ENCODE results near the gene TBC1D2. TPM values are rescaled to one million over a fixed set of nuclear protein-coding genes. Genes with fewer than 3 reads are reported as not detected.

The TBC1D2 gene
- total RNA-seq, 4 donors from 2014 or later, result 42.4 to 57.4 (median 49.0) TPM

- TF ChIP-seq EP300 (IDR thresholded peaks at IDR 0.05) (no peak), POLR2A (IDR thresholded peaks at IDR 0.05) (no peak), POLR2AphosphoS5 (IDR thresholded peaks at IDR 0.05) (no peak)
- TF ChIP-seq, protein P1, sequence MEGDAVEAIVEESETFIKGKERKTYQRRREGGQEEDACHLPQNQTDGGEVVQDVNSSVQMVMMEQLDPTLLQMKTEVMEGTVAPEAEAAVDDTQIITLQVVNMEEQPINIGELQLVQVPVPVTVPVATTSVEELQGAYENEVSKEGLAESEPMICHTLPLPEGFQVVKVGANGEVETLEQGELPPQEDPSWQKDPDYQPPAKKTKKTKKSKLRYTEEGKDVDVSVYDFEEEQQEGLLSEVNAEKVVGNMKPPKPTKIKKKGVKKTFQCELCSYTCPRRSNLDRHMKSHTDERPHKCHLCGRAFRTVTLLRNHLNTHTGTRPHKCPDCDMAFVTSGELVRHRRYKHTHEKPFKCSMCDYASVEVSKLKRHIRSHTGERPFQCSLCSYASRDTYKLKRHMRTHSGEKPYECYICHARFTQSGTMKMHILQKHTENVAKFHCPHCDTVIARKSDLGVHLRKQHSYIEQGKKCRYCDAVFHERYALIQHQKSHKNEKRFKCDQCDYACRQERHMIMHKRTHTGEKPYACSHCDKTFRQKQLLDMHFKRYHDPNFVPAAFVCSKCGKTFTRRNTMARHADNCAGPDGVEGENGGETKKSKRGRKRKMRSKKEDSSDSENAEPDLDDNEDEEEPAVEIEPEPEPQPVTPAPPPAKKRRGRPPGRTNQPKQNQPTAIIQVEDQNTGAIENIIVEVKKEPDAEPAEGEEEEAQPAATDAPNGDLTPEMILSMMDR (IDR thresholded peaks at IDR 0.05), result no peak
- 65% methylated on average over 4 of the region's 4 CpGs for WGBS
- Histone ChIP-seq H3K36me3 (peaks cover 39% of the 10 kb centered on the region), H3K4me3 (no peak overlapping the region), H3K4me1 (peaks cover 9% of the 10 kb centered on the region), H3K27ac (no peak overlapping the region), H3K27me3 (no peaks in the 10 kb centered on the region), H3K9me3 (no peaks in the 10 kb centered on the region)
- no peak for DNase-seq (ENCODE audit: low spot score in 2 of 2)
These were observed 50.8 kb downstream of the TBC1D2 start for GRCh38 chr9:98204692-98205091.

DNA sequence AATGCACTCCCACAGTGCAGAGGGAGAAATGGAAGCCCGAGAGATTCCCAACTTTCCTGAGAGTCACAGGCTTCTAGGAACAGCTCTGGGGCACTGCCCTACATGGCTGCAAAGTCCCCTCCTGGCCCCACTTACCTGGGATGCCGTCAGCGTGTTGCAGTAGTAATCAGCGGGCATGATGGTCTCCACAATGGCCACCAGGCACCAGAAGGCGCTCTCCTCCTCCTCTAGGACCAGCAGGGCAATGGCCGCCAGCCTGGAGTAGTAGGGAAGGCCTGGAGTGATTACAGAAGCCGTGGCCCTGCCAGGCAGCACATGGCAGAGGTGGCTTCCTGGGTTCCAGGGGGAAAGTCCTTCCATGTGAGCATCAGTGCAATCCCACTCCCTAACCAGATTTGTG, 52.3 kb downstream of the TBC1D2 start:
- TF ChIP-seq POLR2A (IDR thresholded peaks at IDR 0.05), result no peak
- TF ChIP-seq, protein P1 (IDR thresholded peaks at IDR 0.05), result no peak
- no peak for TF ChIP-seq POLR2AphosphoS5 (IDR thresholded peaks at IDR 0.05)
- TF ChIP-seq EP300 (IDR thresholded peaks at IDR 0.05), result no peak
- Histone ChIP-seq H3K27me3 (no peaks in the 10 kb centered on the region), H3K27ac (no peak overlapping the region), H3K4me3 (no peak overlapping the region), H3K9me3 (no peaks in the 10 kb centered on the region), H3K4me1 (peaks cover 9% of the 10 kb centered on the region), H3K36me3 (peaks cover 42% of the 10 kb centered on the region)
- WGBS, result 76% methylated on average over 7 of the region's 7 CpGs
- no peak for DNase-seq (ENCODE audit: low spot score in 2 of 2)

DNA sequence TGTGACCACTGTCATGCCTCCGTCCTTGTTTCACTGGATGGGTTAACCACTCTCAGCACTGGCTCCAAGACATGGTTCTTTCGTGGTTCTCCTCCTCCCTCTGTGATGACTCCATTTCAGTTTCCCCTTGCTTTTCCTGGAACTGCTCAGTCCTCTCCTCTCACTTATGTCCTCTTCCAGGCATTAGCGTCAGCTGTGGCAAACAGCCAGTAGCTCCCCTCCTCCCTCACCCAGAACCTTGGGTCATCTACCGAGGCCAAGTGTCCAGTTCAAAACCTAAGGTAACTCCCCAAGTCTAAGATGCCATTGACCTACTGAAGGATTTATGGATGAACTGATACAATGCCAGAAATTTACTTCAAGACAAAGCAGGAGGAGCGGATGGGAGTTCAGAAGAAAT, 53.2 kb downstream of the TBC1D2 start:
- Histone ChIP-seq H3K9me3 (no peaks in the 10 kb centered on the region), H3K4me3 (no peak overlapping the region), H3K27ac (no peak overlapping the region), H3K36me3 (peaks cover 36% of the 10 kb centered on the region), H3K4me1 (peaks cover 9% of the 10 kb centered on the region), H3K27me3 (no peaks in the 10 kb centered on the region)
- TF ChIP-seq POLR2AphosphoS5 (IDR thresholded peaks at IDR 0.05) (no peak), EP300 (IDR thresholded peaks at IDR 0.05) (no peak), POLR2A (IDR thresholded peaks at IDR 0.05) (no peak)
- TF ChIP-seq, protein P1 (IDR thresholded peaks at IDR 0.05), result no peak
- 80% methylated on average over 5 of the region's 5 CpGs for WGBS
- DNase-seq (ENCODE audit: low spot score in 2 of 2), result no peak

DNA sequence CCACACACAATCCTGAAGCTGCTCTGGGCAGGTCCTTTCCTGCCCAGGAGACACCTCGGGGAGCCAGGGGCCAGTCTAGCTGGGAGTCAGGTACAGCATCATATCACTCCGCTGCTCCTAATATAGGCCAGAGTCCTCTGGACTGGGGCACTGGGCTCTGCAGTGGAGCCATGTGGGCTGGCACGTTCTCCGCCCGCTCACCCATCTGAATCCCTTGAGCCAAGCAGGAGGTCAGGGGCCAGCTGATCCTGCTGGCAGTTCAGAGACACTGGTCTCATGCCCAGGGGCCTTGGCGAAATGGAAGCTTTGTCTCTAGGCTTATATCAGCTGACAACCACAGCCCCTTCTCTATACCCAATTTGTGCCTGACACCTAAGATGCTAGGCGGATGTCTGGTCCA, 53.7 kb downstream of the TBC1D2 start:
- TF ChIP-seq POLR2AphosphoS5 (IDR thresholded peaks at IDR 0.05), result no peak
- no peak for TF ChIP-seq EP300 (IDR thresholded peaks at IDR 0.05)
- no peak for TF ChIP-seq POLR2A (IDR thresholded peaks at IDR 0.05)
- TF ChIP-seq, protein P1 (IDR thresholded peaks at IDR 0.05), result no peak
- no peak for DNase-seq (ENCODE audit: low spot score in 2 of 2)
- Histone ChIP-seq H3K4me3 (no peak overlapping the region), H3K9me3 (no peaks in the 10 kb centered on the region), H3K4me1 (peaks cover 9% of the 10 kb centered on the region), H3K27ac (no peak overlapping the region), H3K36me3 (peaks cover 36% of the 10 kb centered on the region), H3K27me3 (no peaks in the 10 kb centered on the region)
- 91% methylated on average over 5 of the region's 7 CpGs for WGBS

- H3K4me3 ChIP-seq, result no peak overlapping the region
- H3K27me3 ChIP-seq, result no peaks in the 10 kb centered on the region
- H3K9me3 ChIP-seq, result no peaks in the 10 kb centered on the region
- 83% methylated on average over 6 of the region's 6 CpGs for WGBS
- DNase-seq (ENCODE audit: low spot score in 2 of 2), result no peak
- H3K27ac ChIP-seq, result no peak overlapping the region
- no peak for TF ChIP-seq POLR2A (IDR thresholded peaks at IDR 0.05)
- TF ChIP-seq, protein P1 (IDR thresholded peaks at IDR 0.05), result no peak
- TF ChIP-seq EP300 (IDR thresholded peaks at IDR 0.05), result no peak
- TF ChIP-seq POLR2AphosphoS5 (IDR thresholded peaks at IDR 0.05), result no peak
- H3K36me3 ChIP-seq, result peaks cover 36% of the 10 kb centered on the region
- H3K4me1 ChIP-seq, result peaks cover 7% of the 10 kb centered on the region
These were observed 54.3 kb downstream of the TBC1D2 start for GRCh38 chr9:98201102-98201501.
